H9 (cell line): ENCODE data around the gene GP1BB. TPM values are rescaled to one million over a fixed set of nuclear protein-coding genes. Genes with fewer than 3 reads are reported as not detected.

ENCODE experiments used
- DNase-seq: peaks from one replicate; pipeline ENCODE4 v3.0.0-alpha.2; 2017
- H2AFZ ChIP-seq: one replicate; pipeline ENCODE4 v1.6.1; 2013; ENCODE audit warnings: mild to moderate bottlenecking, low read length, control low read depth, moderate library complexity
- H2AK5ac ChIP-seq: 2 replicates; pipeline ENCODE4 v1.6.1; 2013; ENCODE audit warnings: low read length, control low read depth, mixed read lengths; ENCODE audit not compliant: insufficient read length
- H2BK120ac ChIP-seq: one replicate; pipeline ENCODE4 v1.6.1; 2013; ENCODE audit warnings: low read depth, mild to moderate bottlenecking, low read length, control low read depth, inconsistent platforms; ENCODE audit not compliant: poor library complexity, severe bottlenecking
- H2BK12ac ChIP-seq: 2 replicates; pipeline ENCODE4 v1.6.1; 2013; ENCODE audit warnings: low read length, control low read depth, mixed read lengths, low read depth; ENCODE audit not compliant: insufficient read length
- H2BK15ac ChIP-seq: 2 replicates; pipeline ENCODE4 v1.6.1; 2013; ENCODE audit warnings: low read depth, low read length, control low read depth
- H2BK20ac ChIP-seq: one replicate; pipeline ENCODE4 v1.6.1; 2013; ENCODE audit warnings: low read depth, mild to moderate bottlenecking, low read length, control low read depth, inconsistent platforms; ENCODE audit not compliant: poor library complexity, severe bottlenecking
- H2BK5ac ChIP-seq: 2 replicates; pipeline ENCODE4 v1.6.1; 2013; ENCODE audit warnings: low read length, control low read depth, mixed read lengths; ENCODE audit not compliant: insufficient read length
- H3K14ac ChIP-seq: 2 replicates; pipeline ENCODE4 v1.6.1; 2013; ENCODE audit warnings: low read length, control low read depth; ENCODE audit not compliant: insufficient read depth
- H3K18ac ChIP-seq: 2 replicates; pipeline ENCODE4 v1.6.1; 2013; ENCODE audit warnings: low read depth, mild to moderate bottlenecking, mixed read lengths, low read length, control low read depth; ENCODE audit not compliant: insufficient read length
- H3K23ac ChIP-seq: 2 replicates; pipeline ENCODE4 v1.6.1; 2013; ENCODE audit warnings: low read length, control low read depth, mixed read lengths, low read depth; ENCODE audit not compliant: insufficient read length
- H3K23me2 ChIP-seq: 2 replicates; pipeline ENCODE4 v1.6.1; 2013; ENCODE audit warnings: low read depth, mild to moderate bottlenecking, mixed read lengths, low read length, control low read depth; ENCODE audit not compliant: insufficient read length, poor library complexity, severe bottlenecking
- H3K27ac ChIP-seq: 2 replicates; pipeline ENCODE4 v1.5.1; 2013; ENCODE audit warnings: low read length, control low read depth, mixed read lengths, low read depth; ENCODE audit not compliant: insufficient read length
- H3K27me3 ChIP-seq: 2 replicates; pipeline ENCODE4 v1.6.1; 2013; ENCODE audit warnings: low read length, control low read depth, inconsistent platforms; ENCODE audit not compliant: insufficient read depth
- H3K4ac ChIP-seq: 2 replicates; pipeline ENCODE4 v1.6.1; 2013; ENCODE audit warnings: low read depth, mild to moderate bottlenecking, control low read depth, inconsistent platforms, low read length, moderate library complexity
- H3K4me1 ChIP-seq: 2 replicates; pipeline ENCODE4 v1.6.1; 2013; ENCODE audit warnings: low read length, control low read depth, inconsistent platforms; ENCODE audit not compliant: insufficient read depth
- H3K4me2 ChIP-seq: 2 replicates; pipeline ENCODE4 v1.6.1; 2013; ENCODE audit warnings: low read length, control low read depth, mixed read lengths; ENCODE audit not compliant: insufficient read length, insufficient read depth
- H3K56ac ChIP-seq: 2 replicates; pipeline ENCODE4 v1.6.1; 2013; ENCODE audit warnings: low read depth, mild to moderate bottlenecking, mixed read lengths, low read length, control low read depth; ENCODE audit not compliant: insufficient read length
- H3K79me1 ChIP-seq: 2 replicates; pipeline ENCODE4 v1.6.1; 2013; ENCODE audit warnings: low read depth, mild to moderate bottlenecking, moderate library complexity, low read length, control low read depth, inconsistent platforms; ENCODE audit not compliant: insufficient read depth, poor library complexity, severe bottlenecking
- H3K79me2 ChIP-seq: 2 replicates; pipeline ENCODE4 v1.6.1; 2013; ENCODE audit warnings: low read length, control low read depth, inconsistent platforms; ENCODE audit not compliant: insufficient read depth
- H3K9ac ChIP-seq: 2 replicates; pipeline ENCODE4 v1.6.1; 2013; ENCODE audit warnings: low read length, control low read depth, mixed read lengths; ENCODE audit not compliant: insufficient read length; ENCODE audit errors: extremely low read depth
- H3K9me3 ChIP-seq: one replicate; pipeline ENCODE4 v1.6.1; 2013; ENCODE audit warnings: low read depth, low read length, inconsistent platforms; ENCODE audit not compliant: control insufficient read depth
- H3T11ph ChIP-seq: one replicate; pipeline ENCODE4 v1.6.1; 2013; ENCODE audit warnings: mild to moderate bottlenecking, low read length, control low read depth, inconsistent platforms
- H4K20me1 ChIP-seq: one replicate; pipeline ENCODE4 v1.6.1; 2013; ENCODE audit not compliant: control insufficient read depth, insufficient read length, insufficient read depth
- H4K5ac ChIP-seq: 2 replicates; pipeline ENCODE4 v1.6.1; 2013; ENCODE audit warnings: low read depth, mild to moderate bottlenecking, mixed read lengths, low read length, control low read depth; ENCODE audit not compliant: insufficient read length
- H4K8ac ChIP-seq: replicated peaks from 2 replicates; pipeline ENCODE4 v1.6.1; 2013; ENCODE audit warnings: low read length, control low read depth, mixed read lengths, low read depth; ENCODE audit not compliant: insufficient read length
- H4K91ac ChIP-seq: 2 replicates; pipeline ENCODE4 v1.6.1; 2013; ENCODE audit warnings: low read depth, mild to moderate bottlenecking, moderate library complexity, mixed read lengths, low read length, control low read depth; ENCODE audit not compliant: insufficient read length
- H3K27ac Mint-ChIP-seq, 3 experiments: 2 replicates in 2 of 3; 3 replicates in 1 of 3; pipeline ENCODE4 v1.8.0; 2020 to 2021; ENCODE audit warnings: mixed read lengths in 3 of 3, mild to moderate bottlenecking in 1 of 3, moderate library complexity in 1 of 3
- H3K27me3 Mint-ChIP-seq: 2 replicates; pipeline ENCODE4 v1.8.0; 2021; ENCODE audit warnings: low read depth, mild to moderate bottlenecking, moderate library complexity, mixed read lengths
- H3K36me3 Mint-ChIP-seq, 3 experiments: 2 replicates in 2 of 3; 3 replicates in 1 of 3; pipeline ENCODE4 v1.8.0; 2020 to 2021; ENCODE audit warnings: low read depth in 3 of 3, mixed read lengths in 3 of 3; ENCODE audit not compliant: insufficient read depth in 1 of 3
- H3K4me1 Mint-ChIP-seq, 2 experiments: 2 replicates each; pipeline ENCODE4 v1.8.0; 2020; ENCODE audit warnings: mixed read lengths in 2 of 2
- H3K4me3 Mint-ChIP-seq, 2 experiments: 2 replicates in 1 of 2; 3 replicates in 1 of 2; pipeline ENCODE4 v1.8.0; 2020 to 2021; ENCODE audit warnings: mild to moderate bottlenecking in 2 of 2, mixed read lengths in 2 of 2, moderate library complexity in 1 of 2
- H3K9me3 Mint-ChIP-seq, 2 experiments: 2 replicates in 1 of 2; 3 replicates in 1 of 2; pipeline ENCODE4 v1.8.0; 2020; ENCODE audit warnings: mild to moderate bottlenecking in 2 of 2, mixed read lengths in 2 of 2, moderate library complexity in 1 of 2
- WGBS: extraction: QIAGEN DNeasy Blood & Tissue Kit; methylation state at CpG from one replicate; pipeline ENCODE4 v1.1.7; 2013; ENCODE audit warnings: missing lambda C conversion rate, low lambda C conversion rate, mixed read lengths; ENCODE audit not compliant: insufficient read length; ENCODE audit errors: extremely low coverage; 5-methylcytosine and 5-hydroxymethylcytosine counted together
- total RNA-seq: library from RNA; stranded (reverse); gene quantifications from 2 replicates; pipeline ENCODE4 v1.2.1, GENCODE V29; 2021
- TF ChIP-seq, protein P1 (sequence below): fragments of 200-600 bp; sonication (generic); conservative IDR thresholded peaks from 3 replicates; pipeline ENCODE4 v1.8.0; 2021; ENCODE audit warnings: antibody characterized with exemption, mild to moderate bottlenecking

The GP1BB gene
- total RNA-seq, 1 experiment from 2014 or later: 3.4 TPM

DNA sequence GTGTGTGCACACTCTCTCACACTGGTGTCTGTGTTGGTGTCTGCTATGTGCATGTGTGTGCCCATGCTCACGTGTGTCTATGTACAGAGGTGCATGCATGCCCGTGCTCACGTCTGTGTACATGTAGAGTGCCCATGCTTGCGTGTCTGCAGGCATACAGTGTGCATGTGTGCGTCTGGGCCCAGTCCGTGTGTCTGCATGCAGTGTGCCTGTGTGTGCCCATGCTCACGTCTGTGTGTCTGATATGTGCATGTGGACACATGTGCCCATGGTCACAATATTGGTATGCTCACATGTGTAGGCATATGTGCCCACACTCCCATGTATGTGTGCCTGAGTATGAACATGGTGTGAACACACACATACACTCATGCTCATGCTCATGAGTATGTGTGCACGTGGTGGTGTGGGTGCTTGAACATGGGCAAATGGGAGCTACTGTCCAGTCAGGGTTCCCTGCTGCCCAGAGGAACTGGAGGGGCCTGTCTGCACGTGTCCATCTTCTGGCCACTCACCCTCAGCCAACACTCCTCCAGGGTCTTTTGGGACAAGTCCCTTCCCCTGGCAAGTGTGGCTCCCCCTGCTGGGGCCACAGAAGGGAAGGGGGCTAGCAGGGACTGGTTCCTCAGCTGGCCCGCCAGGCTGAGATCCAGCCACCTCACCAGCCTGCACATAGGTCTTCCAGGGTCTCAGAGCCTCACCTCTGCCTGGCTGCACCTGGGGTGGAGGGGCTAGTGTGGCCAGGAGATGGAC lies 29.9 kb downstream of the GP1BB start:
- no peak overlapping the region for H3K18ac ChIP-seq
- DNase-seq: peak; percentile 64
- H2BK120ac ChIP-seq: no peak overlapping the region
- H3K4me2 ChIP-seq: no peak overlapping the region
- Mint-ChIP-seq H3K4me1 (peaks cover 13 to 31% of the 10 kb centered on the region in 2 experiments), H3K9me3 (peaks cover 3 to 4% of the 10 kb centered on the region in 2 experiments; a peak in 3 of 5 replicates), H3K4me3 (no peak overlapping the region), H3K27ac (no peak overlapping the region), H3K36me3 (no peaks in the 10 kb centered on the region), H3K27me3 (peaks cover 78% of the 10 kb centered on the region)
- no peak overlapping the region for H2BK5ac ChIP-seq
- H2BK12ac ChIP-seq: no peak overlapping the region
- H3K4me1 ChIP-seq: no peaks in the 10 kb centered on the region
- H3T11ph ChIP-seq: no peak overlapping the region
- H3K23ac ChIP-seq: no peak overlapping the region
- H4K91ac ChIP-seq: no peak overlapping the region
- TF ChIP-seq, protein P1, sequence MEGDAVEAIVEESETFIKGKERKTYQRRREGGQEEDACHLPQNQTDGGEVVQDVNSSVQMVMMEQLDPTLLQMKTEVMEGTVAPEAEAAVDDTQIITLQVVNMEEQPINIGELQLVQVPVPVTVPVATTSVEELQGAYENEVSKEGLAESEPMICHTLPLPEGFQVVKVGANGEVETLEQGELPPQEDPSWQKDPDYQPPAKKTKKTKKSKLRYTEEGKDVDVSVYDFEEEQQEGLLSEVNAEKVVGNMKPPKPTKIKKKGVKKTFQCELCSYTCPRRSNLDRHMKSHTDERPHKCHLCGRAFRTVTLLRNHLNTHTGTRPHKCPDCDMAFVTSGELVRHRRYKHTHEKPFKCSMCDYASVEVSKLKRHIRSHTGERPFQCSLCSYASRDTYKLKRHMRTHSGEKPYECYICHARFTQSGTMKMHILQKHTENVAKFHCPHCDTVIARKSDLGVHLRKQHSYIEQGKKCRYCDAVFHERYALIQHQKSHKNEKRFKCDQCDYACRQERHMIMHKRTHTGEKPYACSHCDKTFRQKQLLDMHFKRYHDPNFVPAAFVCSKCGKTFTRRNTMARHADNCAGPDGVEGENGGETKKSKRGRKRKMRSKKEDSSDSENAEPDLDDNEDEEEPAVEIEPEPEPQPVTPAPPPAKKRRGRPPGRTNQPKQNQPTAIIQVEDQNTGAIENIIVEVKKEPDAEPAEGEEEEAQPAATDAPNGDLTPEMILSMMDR: peak; percentile 64
- H4K20me1 ChIP-seq: peaks cover 3% of the 10 kb centered on the region
- H3K9ac ChIP-seq: no peak overlapping the region
- no peaks in the 10 kb centered on the region for H3K23me2 ChIP-seq
- no CpG with 5 or more reads among the region's 10 CpGs for WGBS
- no peak overlapping the region for H2BK15ac ChIP-seq
- no peaks in the 10 kb centered on the region for H3K79me1 ChIP-seq
- no peaks in the 10 kb centered on the region for H3K9me3 ChIP-seq
- no peak overlapping the region for H3K4ac ChIP-seq
- H3K56ac ChIP-seq: no peak overlapping the region
- no peak overlapping the region for H4K8ac ChIP-seq
- H3K27me3 ChIP-seq: peaks cover 51% of the 10 kb centered on the region
- H3K14ac ChIP-seq: no peak overlapping the region
- H3K79me2 ChIP-seq: no peaks in the 10 kb centered on the region
- no peak overlapping the region for H4K5ac ChIP-seq
- no peak overlapping the region for H2AFZ ChIP-seq
- H2AK5ac ChIP-seq: no peak overlapping the region
- H2BK20ac ChIP-seq: no peak overlapping the region
- no peak overlapping the region for H3K27ac ChIP-seq
